ENCODE measurements around the gene CASP3.
"Not testable (repeated sequence)": the region's sequence is repeated elsewhere in the genome, so short reads cannot be mapped to it uniquely, and the experiment has no call there.

CASP3 gene

GRCh38 chr4:184628103-184628502 lies 21.1 kb downstream of the CASP3 start:
- no peak for DNase-seq

- not testable (repeated sequence) for DNase-seq
Measured at GRCh38 chr4:184625783-184626596, 23.3 kb downstream of the CASP3 start.

DNA sequence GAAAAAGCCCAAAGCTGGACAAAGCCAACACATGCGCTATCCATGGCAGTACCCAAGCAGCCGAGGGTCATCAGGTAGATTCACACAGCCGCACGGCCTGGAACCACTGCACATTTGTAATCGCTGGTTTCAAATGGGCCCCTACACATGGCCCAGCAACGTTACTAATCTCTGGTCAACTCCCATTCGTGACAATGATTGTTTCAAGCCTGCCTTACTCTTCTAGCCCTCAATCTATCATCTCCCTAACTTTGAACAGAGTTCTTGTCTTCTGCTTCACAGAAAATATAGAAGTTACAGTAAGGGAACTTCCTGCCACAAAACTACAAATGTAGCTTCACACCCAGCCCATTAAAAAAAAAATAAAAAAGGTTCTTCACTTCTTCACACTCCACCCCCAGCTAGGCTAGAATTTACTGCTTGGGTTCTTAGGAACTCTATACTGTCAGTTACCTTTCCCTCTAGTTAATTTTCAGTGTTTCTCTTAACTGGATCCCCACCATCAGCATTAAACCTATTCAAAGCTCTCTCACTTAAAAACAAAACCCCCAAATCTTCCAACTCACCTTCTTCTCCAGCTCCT lies 24.2 kb downstream of the CASP3 start:
- DNase-seq, result no peak

DNA sequence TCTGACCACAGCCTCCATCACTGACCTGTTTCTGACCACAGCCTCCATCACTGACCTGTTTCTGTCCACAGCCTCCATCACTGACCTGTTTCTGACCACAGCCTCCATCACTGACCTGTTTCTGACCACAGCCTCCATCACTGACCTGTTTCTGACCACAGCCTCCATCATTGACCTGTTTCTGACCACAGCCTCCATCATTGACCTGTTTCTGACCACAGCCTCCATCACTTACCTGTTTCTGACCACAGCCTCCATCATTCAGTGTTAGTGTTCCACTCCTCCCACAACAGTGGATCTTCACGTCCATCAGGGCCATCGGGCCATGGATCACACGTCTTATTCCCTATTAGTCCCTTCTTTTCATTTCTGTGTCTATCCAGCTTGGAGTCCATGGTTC lies 24.7 kb downstream of the CASP3 start:
- not testable (repeated sequence) for DNase-seq

GRCh38 chr4:184621518-184621917 lies 27.7 kb downstream of the CASP3 start:
- no peak for DNase-seq

DNA sequence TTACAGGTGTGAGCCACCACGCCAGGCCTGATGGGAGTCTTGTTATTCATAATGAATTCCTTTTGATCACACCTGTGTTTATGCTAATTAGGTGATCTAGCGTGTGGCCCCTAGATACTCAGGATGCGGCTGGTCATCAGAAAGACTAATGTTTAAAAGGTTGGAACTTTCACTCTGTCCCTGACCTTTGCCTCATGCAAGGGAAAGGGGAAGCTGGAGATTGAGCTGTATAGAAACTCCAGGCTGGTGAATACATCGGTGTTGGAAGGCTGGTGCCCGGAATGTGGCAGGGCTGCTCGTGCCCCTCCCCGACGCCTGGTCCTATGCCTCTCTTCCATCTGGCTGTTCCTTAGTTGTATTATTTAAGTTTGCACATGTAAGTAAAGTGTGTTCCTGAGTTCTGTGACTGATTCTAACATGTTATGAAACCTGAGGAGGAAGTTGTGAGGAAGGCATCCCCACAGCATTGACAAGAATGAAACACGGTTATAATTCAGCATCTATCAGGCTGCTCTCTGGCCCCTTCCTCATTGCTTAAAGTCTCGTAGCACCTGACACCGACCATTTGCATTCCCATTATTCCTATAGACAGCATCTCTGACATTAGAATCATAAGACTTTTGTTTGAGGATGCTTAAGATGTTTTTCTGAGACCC lies 28.9 kb downstream of the CASP3 start:
- DNase-seq, result no peak

- DNase-seq, result no peak
Measured at GRCh38 chr4:184617600-184618196, 31.5 kb downstream of the CASP3 start.

DNA sequence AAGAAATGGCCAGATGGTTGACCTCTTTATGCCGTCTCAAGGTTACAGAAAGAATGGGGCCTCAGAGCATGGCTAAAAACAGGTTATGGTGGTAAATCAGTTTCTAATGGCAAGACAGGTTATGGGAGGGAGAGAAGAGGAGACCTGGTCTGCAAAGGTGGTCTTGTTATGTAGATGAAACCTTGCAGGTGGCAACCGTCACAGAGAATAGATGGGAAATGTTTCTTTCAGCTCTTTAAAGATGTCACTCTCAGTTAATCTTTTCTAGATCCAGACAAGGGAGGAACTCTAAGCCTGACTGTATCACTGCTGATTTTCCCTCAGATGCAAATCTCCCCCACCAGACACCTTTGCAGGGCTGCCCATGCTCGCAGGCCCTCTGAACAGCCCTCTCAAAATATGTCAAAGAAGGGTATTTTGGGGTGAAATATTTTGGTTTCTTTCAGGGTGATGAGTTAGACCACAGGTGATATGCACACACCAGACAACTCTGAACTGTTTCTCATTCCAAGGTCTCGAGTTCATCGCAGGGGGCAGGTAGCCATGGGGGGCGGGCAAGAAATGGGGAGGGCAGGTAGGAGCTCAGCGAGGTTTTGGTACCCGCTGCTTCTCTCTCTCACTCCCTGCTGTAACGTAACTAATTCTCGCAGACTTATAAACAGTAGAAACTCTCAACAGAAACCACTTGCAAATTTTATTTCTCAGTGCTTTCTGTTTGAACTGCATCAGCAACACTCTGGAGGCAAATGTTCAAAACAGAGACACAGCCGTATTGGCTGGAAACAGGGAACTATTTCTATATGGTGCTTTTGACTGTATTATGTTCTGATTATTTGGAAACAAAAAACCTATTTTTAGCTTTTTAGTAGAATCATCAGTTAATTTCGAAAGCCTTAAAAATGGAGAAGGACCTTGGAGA lies 32.4 kb downstream of the CASP3 start:
- DNase-seq, result no peak

DNA sequence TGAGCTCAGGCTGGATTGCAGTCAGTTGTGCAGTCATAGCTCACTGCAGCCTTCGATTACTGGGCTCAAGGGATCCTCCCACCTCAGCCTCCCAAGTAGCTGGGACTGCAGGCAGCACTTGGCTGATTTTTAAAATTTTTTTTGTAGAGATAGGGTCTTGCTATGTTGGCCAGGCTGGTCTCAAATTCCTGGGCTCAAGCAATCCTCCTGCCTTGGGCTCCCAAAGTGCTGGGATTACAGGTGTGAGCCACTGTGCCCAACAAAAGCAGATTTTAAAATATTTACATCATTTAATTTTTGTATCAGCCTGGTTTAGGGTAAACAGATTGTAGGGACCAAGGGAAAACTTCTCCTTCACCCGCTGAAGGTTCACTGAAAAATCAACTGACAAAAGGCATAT lies 33.1 kb downstream of the CASP3 start:
- not testable (repeated sequence) for DNase-seq

- no peak for DNase-seq
Measured at GRCh38 chr4:184614509-184614908, 34.7 kb downstream of the CASP3 start.

DNA sequence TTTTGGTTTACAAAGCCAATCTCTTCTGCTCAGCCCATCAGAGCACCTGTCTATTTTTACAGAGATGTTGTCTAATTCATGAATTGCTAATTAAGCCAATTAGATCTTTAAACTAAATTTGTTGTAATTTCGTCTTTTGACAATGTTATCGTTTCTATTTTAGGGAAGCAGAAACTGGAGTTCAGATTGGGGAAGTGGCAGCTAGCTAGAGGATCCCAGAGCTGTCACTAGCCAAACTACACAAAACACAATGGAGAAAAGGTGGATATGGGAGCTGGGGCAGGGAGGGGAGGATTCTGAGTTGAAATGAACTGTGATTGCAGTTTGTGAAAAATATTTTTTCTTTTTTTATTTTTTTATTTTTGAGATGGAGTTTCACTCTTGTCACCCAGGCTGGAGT lies 35.8 kb downstream of the CASP3 start:
- DNase-seq, result no peak

DNA sequence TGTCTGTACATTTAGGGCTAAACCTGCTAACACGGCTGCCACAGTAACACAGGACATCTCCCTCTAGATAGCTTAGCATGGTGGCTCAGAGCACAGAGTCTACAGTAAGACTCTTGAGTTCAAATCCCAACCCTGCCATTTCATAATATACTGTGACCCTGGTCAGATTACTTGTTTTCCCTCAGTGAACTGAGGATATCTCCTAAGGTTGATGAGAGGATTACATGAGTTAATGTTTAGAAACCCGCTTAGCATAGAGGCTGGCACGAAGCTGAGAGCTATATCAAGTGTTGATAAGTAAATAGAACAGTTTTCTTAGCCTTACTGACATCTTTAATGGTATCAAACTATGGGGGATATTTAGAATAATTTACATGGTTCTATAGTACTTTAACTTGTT lies 37.2 kb downstream of the CASP3 start:
- DNase-seq, result no peak

GRCh38 chr4:184607429-184607828 lies 41.8 kb downstream of the CASP3 start:
- DNase-seq, result not testable (repeated sequence)

- not testable (repeated sequence) for DNase-seq
Measured at GRCh38 chr4:184602857-184603256, 46.4 kb downstream of the CASP3 start.

DNA sequence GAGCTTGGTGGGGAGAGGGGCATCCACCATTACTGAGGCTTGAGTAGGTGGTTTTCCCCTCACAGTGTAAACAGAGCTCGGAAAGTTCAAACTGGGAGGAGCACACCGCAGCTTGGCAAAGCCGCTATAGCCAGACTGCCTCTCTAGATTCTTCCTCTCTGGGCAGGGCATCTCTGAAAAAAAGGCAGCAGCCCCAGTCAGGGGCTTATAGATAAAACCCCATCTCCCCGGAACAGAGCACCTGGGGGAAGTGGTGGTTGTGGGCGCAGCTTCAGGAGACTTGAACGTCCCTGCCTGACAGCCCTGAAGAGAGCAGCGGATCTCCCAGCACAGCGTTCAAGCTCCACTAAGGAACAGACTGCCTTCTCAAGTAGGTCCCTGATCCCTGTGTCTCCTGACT lies 48.3 kb downstream of the CASP3 start:
- DNase-seq, result not testable (repeated sequence)

DNA sequence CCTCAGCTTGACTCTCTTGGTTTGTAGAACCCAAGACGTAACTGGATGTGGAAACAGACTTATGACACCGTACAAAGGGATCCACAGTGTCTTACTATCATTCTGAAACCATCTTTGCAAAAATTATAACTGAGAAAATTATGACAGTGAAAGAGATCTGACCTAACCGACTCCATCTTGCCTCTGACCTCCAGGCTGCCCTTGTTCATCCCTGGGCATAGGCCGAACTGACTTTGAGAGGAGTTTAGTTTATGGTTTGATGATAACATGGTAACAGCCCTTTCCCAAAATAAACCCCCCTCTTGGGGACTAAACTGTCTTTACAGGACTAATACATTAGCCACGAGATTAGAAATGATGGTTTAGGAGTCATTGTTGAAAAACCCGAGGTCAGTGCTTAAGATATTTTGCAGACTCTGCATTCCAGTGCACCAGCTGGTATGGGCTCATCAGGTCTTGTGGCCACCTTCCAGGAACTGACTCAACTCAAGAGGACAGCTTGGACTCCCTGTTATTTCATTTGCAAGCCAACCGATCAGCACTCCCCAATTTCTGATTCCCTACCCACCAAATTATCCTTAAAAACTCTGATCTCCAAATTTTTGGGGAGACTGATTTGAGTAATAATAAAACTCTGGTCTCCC lies 49.6 kb downstream of the CASP3 start:
- DNase-seq, result no peak

DNA sequence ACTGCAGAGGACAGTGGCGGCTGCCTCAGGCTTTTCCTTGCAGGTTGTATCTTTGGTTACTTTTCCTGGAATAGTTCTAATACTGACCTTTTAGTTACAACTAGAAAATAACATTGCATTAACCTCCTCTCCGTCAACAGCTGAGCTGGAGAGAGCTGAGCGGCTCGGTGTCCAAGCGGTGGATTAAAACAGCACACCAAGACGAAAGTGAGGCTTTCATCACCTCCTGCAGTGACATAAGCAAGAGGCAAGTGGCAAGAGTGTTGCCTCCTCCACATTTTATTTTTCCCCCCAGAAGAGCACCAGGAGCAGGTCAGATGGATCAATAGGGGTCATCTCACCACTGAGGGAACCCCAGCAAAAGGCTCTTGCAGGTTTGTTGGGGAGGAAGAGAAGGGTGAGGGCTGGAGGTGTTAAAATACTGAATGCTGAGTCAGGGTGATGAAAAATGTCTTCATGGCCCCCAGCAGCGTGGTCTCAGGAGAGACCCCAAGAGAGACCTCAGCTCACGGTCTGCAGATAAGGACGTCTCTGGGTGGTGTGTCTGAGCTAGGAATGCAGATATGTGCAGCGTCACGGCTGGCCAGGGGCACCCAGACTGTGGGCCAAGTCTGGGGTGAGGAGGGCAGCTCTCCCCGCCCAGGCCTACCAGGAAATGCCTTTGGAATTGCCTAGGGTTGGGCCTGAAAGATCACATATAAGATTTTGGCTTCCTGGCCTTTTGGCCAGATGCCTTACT lies 50.3 kb downstream of the CASP3 start:
- DNase-seq, result no peak

- no peak for DNase-seq
Measured at GRCh38 chr4:184596617-184597185, 52.5 kb downstream of the CASP3 start.

DNA sequence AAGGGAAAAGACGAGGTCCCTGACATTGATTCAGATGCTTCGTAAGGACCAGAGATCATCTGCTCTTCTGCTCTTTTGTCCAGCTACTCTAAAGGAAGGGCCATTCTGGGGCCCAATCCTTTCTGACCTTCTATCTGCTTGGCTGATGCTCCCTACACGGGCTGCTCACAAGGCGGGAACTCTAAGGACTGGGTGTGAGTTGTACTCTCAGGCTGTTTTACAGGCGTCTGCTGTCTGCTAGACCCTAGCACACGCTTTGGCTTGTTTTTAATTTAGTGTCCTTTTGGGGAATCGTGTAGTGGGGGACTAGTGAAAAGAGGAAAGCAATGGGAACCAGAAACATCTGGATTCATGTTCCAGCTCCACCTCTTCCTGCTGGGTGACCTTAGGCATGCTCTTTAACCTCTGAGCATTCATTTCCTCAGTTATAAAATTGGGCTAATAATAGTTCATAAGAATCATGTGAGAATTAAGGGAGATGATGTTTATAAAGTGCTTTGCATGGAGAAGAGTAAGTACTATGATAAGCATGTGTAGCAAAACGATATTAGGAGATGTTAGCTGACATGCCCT lies 53.1 kb downstream of the CASP3 start:
- DNase-seq, result no peak

DNA sequence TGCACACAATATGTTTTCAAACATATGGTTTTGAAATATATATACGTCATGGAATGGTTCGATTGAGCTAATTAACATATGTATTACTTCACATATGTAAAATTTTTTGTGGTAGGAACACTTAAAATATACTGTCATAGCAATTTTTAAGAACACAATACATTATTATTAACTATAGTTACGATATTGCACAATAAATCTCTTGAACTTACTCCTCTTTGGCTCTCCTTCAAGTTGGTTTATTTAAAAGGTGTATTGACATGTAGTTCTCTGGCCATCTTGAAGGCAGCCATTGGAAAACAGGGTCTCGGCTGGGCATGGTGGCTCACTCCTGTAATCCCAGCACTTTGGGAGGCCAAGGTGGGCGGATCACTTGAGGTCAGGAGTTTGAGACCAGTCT lies 53.8 kb downstream of the CASP3 start:
- DNase-seq, result no peak

DNA sequence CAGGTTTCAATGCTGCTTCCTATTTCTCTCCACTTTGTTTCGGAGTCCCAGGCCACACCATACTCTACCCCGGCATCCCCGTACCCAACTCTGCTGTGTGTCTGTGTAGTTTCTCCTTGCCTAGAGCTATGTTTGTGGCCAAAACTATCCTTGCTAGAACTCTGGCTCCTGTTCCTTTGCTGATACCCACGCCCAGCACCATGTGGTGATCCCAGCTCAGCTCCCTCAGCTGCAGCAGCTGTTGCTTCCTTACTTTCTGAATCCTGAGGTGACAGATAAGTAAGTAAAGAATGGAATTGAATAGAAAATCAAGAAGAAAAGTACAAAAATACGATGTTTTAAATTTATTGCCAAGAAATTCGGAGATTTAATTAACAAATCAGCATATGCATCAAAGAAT lies 55.8 kb downstream of the CASP3 start:
- DNase-seq, result no peak
